GM12892 (cell line): Measurements from ENCODE around the gene QRICH2.

Source experiments
- POLR2A ChIP-seq: IDR thresholded peaks from 2 replicates; pipeline ENCODE4 v1.6.1; 2011; ENCODE audit warnings: low read depth, low read length, control low read depth
- POLR2AphosphoS5 ChIP-seq: IDR thresholded peaks from 2 replicates; pipeline ENCODE4 v1.6.1; 2011; ENCODE audit warnings: low read depth, low read length, control low read depth

DNA sequence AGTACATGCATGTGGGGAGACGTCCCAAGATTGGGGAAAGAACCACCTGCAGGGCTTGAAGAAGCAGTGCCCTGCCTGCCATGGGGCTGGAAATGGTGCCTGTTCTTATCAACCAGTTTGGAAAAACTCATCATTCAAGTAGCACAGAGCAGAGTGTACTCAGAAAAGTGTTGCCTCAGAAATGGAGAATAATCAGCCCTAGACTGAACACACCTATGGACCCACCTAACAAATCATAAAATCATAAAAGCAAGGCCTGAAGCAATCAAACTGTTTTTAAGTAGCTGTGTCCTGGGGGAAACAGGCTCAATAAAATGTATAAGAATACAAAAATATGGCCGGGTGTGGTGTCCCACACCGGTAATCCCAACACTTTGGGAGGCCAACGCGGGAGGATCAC, 11.2 kb downstream of the QRICH2 start:
- TF ChIP-seq POLR2AphosphoS5: no peak
- no peak for TF ChIP-seq POLR2A
